IPS-18c (cell line): ENCODE results near the gene MEN1.
A peak's percentile ranks its signal among the peaks of the same experiment; 100 is the strongest.

Experiments used
- H3K4me3 ChIP-seq: 2 replicates; pipeline ENCODE4 v1.7.0; 2013; ENCODE audit warnings: low read depth, mild to moderate bottlenecking, low read length, moderate library complexity; ENCODE audit not compliant: insufficient read depth
- H3K9me3 ChIP-seq: one replicate; pipeline ENCODE4 v1.6.1; 2013; ENCODE audit warnings: mild to moderate bottlenecking, low read length, moderate library complexity; ENCODE audit not compliant: control insufficient read depth, insufficient read depth

The MEN1 gene

GRCh38 chr11:64763526-64764039 lies 46.8 kb downstream of the MEN1 start:
- H3K4me3 ChIP-seq: peak overlapping the region; percentile 4; the same call in 1 of the 2 replicates

GRCh38 chr11:64762674-64763525 lies 47.5 kb downstream of the MEN1 start:
- H3K9me3 ChIP-seq: no peaks in the 10 kb centered on the region
- no peak overlapping the region for H3K4me3 ChIP-seq

More at GRCh38 chr11:64763526-64764039, 46.8 kb downstream of the MEN1 start:
- H3K9me3 ChIP-seq: no peaks in the 10 kb centered on the region

GRCh38 chr11:64762277-64762673 lies 48.1 kb downstream of the MEN1 start:
- peak overlapping the region; percentile 22; the same call in 1 of the 2 replicates for H3K4me3 ChIP-seq

GRCh38 chr11:64760759-64761420 lies 49.5 kb downstream of the MEN1 start:
- Histone ChIP-seq H3K9me3 (no peaks in the 10 kb centered on the region), H3K4me3 (no peak overlapping the region)

More at GRCh38 chr11:64762277-64762673, 48.1 kb downstream of the MEN1 start:
- no peaks in the 10 kb centered on the region for H3K9me3 ChIP-seq

GRCh38 chr11:64759722-64760719 lies 50.3 kb downstream of the MEN1 start, which contains the start of gene PYGM:
Gene PYGM, minus strand, starts transcription at chr11:64759974. Its CDS starts 76 bp downstream, at chr11:64759898.
- 0 out of 2 replicates have a peak within 1 kb of the TSS, but pooled peaks have one; percentile 9 for H3K4me3 ChIP-seq
- H3K9me3 ChIP-seq: no peaks in the 10 kb centered on the region

GRCh38 chr11:64759131-64759721 lies 51.1 kb downstream of the MEN1 start:
- H3K9me3 ChIP-seq: no peaks in the 10 kb centered on the region
- 0 out of 2 replicates have a peak overlapping the region, but pooled peaks have one; percentile 9 for H3K4me3 ChIP-seq

GRCh38 chr11:64758330-64759079 lies 51.8 kb downstream of the MEN1 start:
- Histone ChIP-seq H3K9me3 (no peaks in the 10 kb centered on the region), H3K4me3 (no peak overlapping the region)

- Histone ChIP-seq H3K9me3 (no peaks in the 10 kb centered on the region), H3K4me3 (no peak overlapping the region)
Observed at GRCh38 chr11:64757549-64758329, 52.6 kb downstream of the MEN1 start.

- no peaks in the 10 kb centered on the region for H3K9me3 ChIP-seq
- H3K4me3 ChIP-seq: no peak overlapping the region
Observed at GRCh38 chr11:64755681-64756361, 54.5 kb downstream of the MEN1 start.

- H3K9me3 ChIP-seq: no peaks in the 10 kb centered on the region
- H3K4me3 ChIP-seq: no peak overlapping the region
Observed at GRCh38 chr11:64754919-64755662, 55.3 kb downstream of the MEN1 start.

GRCh38 chr11:64754124-64754918 lies 56.0 kb downstream of the MEN1 start:
- Histone ChIP-seq H3K9me3 (no peaks in the 10 kb centered on the region), H3K4me3 (no peak overlapping the region)
